CD4-positive, alpha-beta T cell treated with Interleukin-4 for 4 hours (primary cell): ENCODE measurements around the gene UNC5C.
"Not testable (repeated sequence)": the region's sequence is repeated elsewhere in the genome, so short reads cannot be mapped to it uniquely, and the experiment has no call there.

ENCODE experiments used
- DNase-seq: peaks from one replicate; pipeline ENCODE4 v3.0.0-alpha.2; 2020

Gene UNC5C

GRCh38 chr4:95161781-95162469, 386.8 kb downstream of the UNC5C start:
- no peak for DNase-seq

- no peak for DNase-seq
Measured at GRCh38 chr4:95159384-95159783, 389.4 kb downstream of the UNC5C start.

DNA sequence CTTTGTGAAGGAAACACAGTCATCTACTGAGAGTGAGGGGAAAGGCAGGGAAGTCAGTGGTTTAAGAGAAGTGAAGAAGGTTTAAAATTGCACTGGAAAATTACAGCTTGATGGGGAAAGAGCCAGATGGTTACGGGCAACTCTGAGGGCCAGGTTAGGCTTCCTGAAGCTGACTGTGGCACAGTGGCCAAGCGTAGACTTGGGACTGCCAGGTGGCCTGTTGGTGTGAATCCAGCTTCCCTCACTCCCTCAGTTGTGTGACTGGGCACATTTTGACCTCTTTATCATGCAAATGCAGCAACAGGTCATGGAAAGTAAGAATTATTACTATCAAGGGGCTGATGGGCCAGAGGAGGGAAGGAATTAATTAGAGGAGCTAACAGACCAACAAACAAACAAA, 390.1 kb downstream of the UNC5C start:
- DNase-seq: no peak

DNA sequence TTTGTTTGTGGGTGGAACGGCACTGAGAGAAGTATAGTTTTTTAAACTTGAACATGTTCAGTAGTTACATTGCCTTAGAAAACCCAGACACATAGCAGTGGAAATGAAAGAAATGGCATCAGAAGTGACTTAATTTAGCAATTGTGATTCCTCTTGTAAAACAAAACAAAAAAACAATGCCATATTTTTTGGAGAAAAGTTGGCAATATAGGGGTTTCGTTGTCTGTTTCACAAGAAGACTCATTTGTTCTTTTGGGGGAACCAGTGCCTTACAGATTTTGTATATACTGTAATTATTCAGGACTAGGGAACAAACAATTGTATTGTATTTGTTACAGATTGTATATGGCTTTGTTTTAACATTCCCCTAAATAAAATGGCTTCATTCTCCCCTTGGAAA, 390.7 kb downstream of the UNC5C start:
- no peak for DNase-seq

DNA sequence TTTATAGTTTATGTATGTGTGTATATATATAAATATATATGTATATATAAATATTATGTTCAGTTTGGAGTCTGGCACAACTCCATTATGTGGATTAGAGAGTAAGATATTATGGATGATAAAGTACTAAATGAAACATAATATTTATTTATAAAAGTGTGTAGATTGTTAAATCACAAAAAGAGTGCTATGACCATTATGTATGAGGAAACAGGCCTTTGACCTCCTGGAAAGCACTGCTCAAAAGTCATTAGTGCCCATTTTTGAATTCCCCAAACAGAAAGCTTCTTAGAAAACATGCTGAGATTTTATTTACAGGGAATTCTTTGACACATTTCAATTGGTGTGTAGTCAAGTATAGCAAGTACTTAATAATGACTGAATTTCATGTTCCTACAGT, 391.2 kb downstream of the UNC5C start:
- DNase-seq: no peak

DNA sequence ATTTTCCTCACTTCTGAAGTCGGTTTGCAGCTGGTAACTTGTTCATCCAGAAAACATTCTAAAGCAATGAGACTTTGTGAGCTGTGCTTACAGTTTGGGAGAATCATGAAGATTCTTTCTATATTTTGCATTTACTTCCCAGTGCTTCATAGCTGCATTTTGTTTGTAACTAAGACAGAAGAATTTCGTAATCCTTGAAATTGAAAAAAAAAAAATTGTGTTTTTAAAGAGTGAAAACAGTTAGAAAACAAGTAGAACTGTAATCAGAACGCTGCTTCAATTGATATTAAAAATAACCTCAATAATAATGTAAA, 392.4 kb downstream of the UNC5C start:
- no peak for DNase-seq

GRCh38 chr4:95155759-95156451, 392.9 kb downstream of the UNC5C start:
- peak; percentile 33 for DNase-seq

GRCh38 chr4:95153182-95153581, 395.6 kb downstream of the UNC5C start:
- DNase-seq: no peak

- no peak for DNase-seq
Measured at GRCh38 chr4:95151255-95151654, 397.5 kb downstream of the UNC5C start.

DNA sequence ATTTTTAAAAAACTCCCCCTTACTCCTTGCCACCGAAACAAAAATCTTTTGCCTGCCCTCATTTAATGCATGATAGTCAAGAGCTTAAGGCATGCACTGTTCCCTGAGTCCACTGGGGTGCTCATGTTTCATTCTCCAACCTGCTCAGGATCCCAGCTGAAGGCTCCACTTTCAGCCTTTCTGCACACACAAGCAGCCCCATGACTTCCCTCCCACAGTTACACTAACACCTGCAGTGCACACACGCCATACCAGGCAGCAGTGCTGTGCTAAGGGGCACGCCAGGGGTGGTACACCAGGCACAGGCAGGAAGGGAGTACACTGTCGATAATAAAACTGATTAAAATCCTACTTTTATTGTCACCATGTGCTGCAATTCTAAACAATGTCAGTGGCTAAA, 405.8 kb downstream of the UNC5C start:
- DNase-seq: no peak

DNA sequence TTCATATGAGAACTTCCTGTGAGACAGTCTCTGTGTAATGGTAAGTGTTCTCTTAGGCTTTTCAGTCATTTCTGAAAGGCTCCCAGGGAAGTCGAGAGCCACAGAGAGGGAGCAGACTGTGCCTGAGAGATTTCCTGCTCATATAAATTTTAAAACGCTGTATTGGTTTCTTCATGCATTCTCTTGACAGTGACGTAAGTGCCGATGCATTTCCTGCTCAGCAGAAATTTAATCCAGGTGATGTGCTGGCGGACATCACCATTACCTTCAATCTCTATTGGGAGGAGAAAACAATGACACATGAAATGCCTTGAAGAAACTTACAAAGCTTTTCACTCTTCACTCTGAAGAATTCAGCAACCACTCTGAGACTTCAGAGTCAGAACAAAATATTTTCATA, 407.4 kb downstream of the UNC5C start:
- no peak for DNase-seq

DNA sequence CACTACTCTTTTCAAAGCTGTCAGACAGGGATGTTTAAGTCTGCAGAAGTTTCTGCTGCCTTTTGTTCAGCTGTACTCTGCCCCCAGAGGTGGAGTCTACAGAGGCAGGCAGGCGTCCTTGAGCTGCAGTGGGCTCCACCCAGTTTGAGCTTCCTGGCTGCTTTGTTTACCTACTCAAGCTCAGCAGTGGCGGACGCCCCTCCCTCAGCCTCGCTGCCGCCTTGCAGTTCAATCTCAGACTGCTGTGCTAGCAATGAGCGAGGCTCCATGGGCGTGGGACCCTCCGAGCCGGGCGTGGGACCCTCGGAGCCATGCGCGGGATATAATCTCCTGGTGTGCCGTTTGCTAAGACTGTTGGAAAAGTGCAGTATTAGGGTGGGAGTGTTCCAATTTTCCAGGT, 409.3 kb downstream of the UNC5C start:
- not testable (repeated sequence) for DNase-seq

- not testable (repeated sequence) for DNase-seq
Measured at GRCh38 chr4:95134016-95134415, 414.8 kb downstream of the UNC5C start.

GRCh38 chr4:95129821-95130311, 418.9 kb downstream of the UNC5C start:
- peak; percentile 13 for DNase-seq

- no peak for DNase-seq
Measured at GRCh38 chr4:95129031-95129430, 419.7 kb downstream of the UNC5C start.

- DNase-seq: no peak
Measured at GRCh38 chr4:95124906-95125504, 423.8 kb downstream of the UNC5C start.

- no peak for DNase-seq
Measured at GRCh38 chr4:95122001-95122400, 426.8 kb downstream of the UNC5C start.

DNA sequence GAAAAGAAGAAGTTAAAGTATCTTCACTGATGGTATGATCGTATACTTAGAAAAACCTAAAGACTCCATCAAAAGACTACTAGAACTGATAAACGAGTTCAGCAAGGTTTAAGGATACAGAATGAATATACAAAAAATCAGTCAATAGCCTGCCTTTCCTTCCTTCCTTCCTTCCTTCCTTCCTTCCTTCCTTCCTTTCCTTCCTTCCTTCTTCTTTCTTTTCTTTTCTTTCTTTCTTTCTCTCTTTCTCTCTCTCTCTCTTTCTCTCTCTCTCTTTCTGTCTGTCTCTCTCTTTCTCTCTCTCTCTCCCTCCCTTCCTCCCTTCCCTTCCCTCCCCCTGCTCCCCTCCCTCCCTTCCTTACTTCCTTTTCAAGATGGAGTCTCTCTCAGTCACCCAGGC, 428.3 kb downstream of the UNC5C start:
- no peak for DNase-seq

DNA sequence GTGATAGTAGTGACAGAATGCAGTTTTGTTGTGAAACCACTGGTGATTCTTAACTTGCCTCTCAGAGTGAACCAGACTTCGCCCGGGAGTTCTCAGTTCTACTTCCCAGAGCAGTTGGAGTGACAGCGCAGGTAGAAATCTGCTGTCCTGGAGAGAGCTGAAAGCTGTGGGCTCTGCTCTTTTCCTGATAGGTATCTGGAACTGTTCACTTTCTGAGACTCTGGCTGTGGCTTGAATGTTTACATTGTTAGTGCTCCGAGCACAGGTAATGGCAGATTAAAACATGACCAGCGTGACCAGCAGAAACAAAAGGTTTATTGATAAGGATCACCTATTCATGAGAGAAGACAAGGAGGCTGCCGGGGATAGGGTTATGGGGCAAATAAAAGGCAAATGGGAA, 430.3 kb downstream of the UNC5C start:
- no peak for DNase-seq

GRCh38 chr4:95114521-95114920, 434.3 kb downstream of the UNC5C start:
- DNase-seq: no peak
